Hepatic stellate cell (primary cell): Measurements from ENCODE around the gene GIN1.
A peak's percentile ranks its signal among the peaks of the same experiment; 100 is the strongest.
"Not testable (repeated sequence)": the region's sequence is repeated elsewhere in the genome, so short reads cannot be mapped to it uniquely, and the experiment has no call there.

ENCODE experiments used
- DNase-seq: peaks from one replicate; pipeline ENCODE4 v3.0.0; 2011; ENCODE audit warnings: low spot score

The GIN1 gene

DNA sequence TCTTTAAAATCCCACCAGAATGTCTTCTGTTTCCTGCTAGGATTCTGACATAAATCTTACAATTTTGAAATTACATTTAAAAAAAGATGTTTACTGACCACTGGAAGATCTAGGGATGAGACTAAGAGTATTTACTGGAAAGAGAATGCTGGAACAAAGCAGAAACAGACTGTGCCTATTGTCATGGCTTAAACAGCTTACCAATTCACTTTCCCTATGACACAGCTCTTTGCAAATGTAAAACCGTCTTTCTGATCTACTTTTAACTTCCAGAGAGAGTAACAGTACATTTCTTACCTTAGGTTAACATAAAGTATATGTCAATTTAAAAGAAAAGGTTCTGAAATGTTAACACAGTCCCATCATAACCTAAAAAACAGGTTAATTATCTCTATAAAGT is 10.7 kb downstream of the GIN1 start:
- no peak for DNase-seq

DNA sequence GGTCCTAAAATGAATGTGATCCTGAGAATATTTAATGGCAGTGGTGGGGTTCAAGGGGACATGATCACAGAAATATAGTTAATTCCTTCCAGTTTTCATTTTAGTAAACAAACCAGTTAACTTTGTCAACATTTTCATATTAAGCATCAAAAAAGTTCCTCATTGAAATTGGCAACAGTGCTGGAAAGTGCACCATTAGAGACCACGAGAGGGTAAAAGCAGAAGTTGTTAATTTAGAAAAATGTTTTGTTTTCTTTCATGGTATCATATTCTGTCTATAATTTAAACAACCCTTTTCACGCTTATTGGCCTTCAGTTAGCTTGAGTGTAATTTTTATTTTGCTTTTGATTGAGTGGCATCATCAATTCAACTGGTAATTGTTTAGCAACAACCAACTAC is 11.9 kb downstream of the GIN1 start:
- DNase-seq = no peak

DNA sequence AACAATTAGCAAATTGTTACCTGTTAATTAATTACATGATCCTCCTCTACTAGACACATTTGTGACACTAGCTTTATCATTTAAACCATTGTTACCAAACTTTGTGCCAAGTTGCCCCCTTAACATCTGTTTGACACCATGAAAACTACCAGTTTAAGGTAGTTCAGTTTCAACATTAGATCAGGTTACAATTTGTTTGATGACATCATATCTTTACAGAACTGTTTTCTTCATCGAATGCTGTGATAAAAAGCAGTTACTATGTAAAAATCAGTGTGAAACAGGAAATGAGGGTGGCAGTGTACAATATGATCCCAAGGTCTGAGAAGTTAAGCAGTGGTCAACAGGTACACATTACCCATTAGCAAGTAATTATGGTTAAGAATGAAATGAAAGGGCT is 17.7 kb downstream of the GIN1 start:
- DNase-seq = no peak

DNA sequence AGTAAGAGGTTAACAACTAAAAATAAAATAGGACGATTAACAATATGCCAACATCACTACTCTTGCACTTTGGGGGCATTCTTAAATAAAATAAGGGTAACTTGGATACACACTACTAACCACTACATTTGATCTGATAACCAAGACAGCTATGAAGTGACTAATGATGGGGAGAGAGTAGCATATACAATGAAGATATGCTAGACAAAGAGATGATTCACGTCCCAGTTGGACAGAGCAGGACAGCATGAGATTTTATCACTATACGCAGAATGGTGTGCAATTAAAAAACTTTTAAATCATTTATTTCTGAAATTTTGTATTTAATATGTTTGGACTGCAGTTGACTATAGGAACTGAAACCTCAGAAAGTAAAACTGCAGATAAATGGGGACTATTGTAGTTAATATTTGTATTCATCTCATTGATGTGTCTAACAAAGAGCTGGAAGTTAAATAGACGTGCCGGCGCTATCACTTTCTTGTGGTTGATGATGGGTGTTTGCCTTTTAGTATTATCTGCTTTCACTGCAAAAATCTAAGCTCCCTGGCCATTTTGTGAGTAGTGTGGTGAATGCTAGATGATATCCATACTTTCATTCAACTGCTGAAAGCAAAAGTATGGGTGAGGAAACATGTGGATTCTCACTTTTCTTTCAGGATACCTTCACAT is 18.7 kb downstream of the GIN1 start:
- no peak for DNase-seq

DNA sequence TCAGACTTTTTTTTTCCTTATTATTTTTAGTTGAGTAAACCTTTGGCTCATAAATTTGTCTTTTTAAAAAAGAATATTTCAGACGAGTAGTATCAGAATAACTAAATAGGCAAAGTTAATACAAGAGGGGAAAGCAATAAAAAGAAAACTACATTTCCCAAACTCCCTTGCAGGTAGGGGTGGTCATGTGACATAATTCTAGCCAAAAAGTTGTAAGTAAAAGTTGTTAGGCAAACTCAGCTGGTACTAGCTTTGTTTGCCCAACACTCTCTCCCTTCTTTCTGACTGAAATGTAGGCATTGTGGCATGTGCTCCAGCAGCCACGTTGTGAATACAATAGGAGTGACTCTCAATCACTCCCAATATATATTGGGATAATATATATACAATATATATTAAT is 20.9 kb downstream of the GIN1 start:
- DNase-seq = no peak

DNA sequence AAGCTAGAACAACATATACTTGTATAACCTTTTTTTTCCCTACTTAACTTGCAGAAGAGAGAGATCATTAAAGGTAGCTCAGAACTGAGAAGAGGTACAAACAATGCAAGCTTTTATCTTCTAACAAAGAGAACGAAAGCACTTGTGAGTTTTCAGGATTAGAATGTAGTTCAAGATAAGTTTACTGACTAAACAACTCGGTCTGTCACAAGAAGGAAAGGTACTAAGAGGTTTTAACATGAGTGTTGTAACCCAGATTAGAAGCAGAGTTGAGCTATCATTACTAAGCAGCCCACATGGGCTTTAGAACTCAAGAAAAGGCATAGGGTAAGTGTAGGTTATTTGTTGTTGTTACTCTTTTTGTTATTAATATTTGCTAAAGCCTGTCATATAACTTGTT is 25.2 kb downstream of the GIN1 start:
- no peak for DNase-seq

DNA sequence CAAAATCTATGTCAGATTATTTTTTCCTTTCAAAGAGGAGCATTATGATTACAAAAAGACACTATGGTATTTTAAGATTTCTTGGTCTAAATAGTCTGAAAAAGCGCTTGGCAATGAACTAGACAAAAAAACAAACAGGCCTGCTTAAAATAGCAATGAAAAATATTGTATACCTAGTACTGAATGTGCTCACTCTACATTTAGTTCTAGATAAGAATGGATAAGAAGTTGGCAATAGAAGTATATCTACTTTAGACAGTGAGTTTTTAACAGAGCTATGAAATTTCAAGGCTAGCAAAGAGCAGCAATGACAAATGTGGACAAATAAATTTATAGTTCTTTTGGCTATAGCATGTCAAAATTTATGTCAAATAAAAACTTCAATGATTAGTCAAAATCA is 26.2 kb downstream of the GIN1 start:
- DNase-seq = no peak

DNA sequence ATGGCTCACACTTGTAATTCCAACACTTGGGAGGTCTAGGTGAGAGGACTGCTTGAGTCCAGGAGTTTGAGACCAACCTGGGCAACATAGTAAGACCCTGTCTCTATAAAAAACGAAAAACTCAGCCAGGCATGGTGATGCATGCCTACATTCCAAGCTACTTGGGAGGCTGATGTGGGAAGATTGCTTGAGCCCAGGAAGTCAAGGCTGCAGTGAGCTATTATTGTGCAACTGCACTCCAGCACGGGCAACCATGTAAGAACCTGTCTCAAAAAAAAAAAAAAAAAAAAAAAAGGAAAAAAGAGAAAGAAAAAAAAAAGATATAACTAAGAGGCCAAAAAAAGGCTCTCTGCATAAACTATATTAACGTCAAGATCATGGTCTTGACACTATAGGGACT is 27.3 kb downstream of the GIN1 start:
- DNase-seq = no peak

DNA sequence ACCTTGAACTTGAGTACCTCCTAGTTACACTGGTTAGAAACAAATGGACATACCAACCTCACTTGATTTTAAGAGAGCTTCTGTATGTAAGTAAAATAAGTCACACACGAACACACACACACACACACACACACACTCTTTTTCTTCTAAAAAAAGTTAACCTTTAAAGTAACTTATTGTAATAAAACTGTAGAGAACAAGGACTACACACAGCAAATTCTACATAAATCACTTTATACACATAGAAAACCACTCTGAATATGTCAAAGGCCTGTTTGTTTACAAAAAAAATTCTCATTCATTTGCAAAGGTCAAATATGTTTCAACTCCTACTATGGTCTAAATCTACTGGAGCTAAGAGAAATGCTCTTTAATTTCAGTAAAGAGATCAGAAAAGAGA is 29.1 kb downstream of the GIN1 start:
- no peak for DNase-seq

DNA sequence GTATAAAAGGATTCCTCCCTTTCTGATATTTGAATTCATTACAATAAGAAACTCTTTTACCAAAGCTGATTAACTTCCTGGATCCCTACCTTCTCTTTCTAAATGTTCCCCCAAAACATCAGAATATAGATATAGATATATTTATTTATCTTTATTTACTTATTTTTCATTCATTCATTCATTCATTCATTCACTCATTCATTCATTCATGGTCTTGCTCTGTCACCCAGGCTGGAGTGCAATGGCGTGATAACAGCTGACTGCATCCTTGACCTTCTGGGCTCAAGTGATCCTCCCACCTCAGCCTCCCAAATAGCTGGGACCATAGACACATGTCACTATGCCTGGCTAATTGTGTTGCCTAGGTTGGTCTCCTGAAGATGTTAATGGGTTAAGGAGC is 30.7 kb downstream of the GIN1 start:
- DNase-seq = no peak

DNA sequence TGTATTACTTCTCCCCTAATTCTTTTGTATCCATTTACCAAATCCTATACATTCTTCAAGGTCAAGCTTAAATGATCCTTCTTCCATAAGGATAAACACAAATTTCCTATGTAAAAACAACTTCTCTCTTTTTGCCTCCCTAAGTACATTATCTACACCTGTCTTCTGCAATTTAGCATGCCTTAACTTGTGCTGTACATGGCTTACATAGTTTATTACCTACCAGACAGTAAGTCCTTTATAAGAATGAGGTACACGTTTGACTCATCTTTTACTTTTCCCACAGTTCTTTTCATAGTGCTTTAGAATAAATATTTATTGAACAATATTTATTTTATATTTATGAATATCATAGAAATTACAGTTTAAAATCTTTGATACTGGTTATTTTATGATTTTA is 33.4 kb downstream of the GIN1 start:
- DNase-seq = no peak

DNA sequence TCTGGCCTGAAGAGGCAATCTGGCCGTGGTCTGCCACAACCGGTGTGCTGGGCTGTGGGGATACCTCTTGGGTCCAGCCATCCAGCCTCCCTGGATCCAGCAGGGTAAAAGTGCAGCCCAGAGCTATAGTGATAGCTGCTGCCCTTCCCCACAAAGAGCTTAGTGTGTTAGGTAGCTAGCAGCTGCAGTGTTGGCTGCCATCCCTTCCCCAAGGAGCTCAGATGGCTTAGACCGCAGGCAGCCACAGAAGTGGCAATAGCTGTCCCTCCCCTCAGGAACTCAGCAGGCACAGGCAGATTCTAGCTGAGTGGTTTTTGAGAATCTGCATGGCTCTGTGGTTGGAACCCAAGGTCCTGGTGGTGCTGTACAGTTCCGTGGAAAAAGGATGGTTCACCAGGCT is 40.1 kb downstream of the GIN1 start:
- no peak for DNase-seq

DNA sequence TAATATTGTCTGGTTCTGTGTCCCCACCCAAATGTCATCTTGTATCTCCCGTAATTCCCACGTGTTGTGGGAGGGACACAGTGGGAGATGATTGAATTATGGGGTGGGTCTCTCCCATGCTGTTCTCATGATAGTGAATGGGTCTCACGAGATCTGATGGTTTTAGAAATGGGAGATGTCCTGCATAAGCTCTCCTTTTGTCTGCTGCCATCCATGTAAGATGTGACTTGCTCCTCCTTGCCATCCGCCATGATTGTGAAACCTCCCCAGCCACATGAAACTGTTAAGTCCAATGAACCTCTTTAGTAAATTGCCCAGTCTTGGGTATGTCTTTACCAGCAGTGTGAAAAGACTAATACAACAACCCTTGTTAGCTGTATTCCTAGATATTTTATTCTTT is 44.5 kb downstream of the GIN1 start:
- no peak for DNase-seq

DNA sequence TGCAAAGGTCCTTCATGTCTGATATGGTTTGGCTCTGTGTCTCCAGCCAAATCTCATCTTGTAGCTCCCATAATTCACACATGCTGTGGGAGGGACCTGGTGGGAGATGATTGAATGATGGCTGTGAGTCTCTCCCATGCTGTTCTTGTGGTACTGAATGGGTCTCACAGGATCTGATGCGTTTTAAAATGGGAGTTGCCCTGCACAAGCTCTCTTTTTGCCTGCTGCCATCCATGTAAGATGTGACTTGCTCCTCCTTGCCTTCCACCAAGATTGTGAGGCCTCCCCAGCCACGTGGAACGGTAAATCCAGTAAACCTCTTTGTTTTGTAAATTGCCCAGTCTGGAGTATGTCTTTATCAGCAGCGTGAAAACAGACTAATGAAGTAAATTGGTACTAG is 46.4 kb downstream of the GIN1 start:
- DNase-seq = not testable (repeated sequence)

DNA sequence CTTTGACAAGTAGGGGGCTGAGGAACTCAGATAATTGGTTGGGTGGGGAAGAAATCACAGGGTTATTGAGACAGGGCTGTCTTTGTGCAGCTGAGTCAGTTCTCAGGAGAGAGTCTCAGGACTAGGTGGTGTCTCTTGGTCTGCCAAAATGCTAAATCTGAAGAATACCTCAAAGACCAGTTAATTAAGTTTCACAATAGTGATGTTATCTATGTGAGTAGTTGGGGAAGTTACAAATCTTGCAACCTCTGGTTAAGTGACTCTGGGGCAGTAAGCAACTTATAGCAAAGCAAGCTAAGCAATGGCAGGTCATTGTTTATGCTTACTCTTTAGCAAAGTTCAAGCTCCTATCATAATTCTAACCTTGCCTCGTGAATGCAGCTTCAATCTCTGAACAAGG is 53.6 kb downstream of the GIN1 start:
- DNase-seq = no peak

DNA sequence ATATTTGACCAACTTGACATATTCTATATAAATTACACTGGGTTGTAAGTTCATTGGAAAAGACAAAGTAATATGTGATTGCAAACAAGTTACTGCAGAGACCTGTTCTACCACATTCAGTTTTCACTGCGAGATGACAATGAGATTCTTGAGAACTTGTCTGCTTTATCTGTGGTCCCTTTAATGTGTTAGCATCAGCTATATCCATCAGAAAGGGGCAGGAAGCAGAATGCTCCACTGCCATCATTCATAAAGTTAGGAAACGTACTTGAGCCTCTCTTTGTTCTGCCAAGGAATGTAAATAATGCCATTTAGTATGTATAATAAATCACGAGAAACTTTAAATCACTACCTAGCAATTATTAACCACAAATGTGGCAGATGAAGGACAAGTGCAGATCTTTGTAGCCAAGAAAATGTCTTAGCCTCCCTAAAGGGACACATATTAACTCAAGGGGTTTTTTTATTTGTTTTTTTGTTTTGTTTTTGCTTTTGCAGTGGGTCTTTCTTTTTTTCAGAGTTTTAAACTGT is 59.4 kb downstream of the GIN1 start:
- DNase-seq = no peak

DNA sequence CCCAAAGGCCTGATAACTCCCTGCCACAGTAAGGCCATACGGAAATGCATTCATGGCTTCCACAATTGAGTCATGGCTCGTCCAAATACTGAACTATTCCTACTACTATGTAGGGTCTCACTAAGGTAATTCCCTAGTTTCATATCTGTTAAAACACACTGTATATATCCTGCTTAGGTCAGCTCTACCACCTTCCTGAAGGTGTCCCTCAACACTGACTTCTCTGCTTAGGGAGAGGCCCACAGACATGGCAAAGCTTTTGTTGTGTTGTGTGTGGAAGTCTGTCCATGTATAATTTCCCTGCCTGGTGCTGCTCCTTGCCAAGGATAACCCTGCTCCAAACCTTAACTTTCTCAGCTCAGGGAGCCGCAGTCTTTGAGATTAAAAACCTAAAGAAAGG is 60.4 kb downstream of the GIN1 start:
- DNase-seq = no peak

DNA sequence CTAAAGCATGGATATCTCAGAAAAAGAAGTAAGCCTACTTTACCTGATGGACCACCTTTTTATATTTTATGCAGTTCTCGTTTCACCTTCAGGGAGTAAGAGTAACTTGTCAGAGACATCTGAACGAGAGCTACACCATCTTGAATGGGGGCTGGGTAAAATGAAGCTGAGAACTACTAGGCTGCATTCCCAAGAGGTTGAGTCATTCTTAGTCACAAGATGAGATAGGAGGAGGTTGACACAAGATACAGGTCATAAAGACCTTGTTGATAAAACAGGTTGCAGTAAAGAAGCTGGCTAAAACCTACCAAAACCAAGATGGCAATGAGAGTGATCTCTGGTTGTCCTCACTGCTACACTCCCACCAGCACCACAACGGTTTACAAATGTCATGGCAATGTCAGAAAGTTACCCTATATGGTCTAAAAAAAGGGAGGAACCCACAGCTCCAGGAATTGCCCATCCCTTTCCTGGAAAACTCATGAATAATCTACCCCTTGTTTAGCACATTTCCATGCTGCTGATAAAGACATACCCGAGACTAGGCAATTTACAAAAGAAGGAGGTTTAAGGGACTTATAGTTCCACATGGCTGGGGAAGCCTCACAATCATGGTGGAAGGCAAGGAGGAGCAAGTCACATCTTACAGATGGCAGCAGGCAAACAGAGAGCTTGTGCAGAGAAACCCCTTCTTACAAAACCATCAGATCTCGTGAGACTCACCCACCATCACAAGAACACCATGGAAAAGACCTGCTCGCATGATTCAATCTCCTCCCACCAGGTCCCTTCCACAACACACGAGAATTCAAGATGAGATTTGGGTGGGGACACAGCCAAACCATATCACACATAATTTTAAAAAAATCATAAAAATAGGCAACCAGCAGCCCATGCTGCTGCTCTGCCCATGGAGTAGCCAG is 62.5 kb downstream of the GIN1 start:
- no peak for DNase-seq

DNA sequence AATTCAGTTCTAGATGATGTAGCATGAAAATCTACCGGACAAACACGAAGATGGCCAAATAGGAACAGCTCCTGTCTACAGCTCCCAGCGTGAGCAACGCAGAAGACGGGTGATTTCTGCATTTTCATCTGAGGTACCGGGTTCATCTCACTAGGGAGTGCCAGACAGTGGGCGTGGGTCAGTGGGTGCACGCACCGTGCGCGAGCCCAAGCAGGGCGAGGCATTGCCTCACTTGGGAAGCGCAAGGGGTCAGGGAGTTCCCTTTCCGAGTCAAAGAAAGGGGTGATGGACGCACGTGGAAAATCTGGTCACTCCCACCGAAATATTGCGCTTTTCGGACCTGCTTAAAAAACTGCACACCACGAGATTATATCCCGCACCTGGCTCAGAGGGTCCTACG is 73.2 kb downstream of the GIN1 start:
- DNase-seq = not testable (repeated sequence)

DNA sequence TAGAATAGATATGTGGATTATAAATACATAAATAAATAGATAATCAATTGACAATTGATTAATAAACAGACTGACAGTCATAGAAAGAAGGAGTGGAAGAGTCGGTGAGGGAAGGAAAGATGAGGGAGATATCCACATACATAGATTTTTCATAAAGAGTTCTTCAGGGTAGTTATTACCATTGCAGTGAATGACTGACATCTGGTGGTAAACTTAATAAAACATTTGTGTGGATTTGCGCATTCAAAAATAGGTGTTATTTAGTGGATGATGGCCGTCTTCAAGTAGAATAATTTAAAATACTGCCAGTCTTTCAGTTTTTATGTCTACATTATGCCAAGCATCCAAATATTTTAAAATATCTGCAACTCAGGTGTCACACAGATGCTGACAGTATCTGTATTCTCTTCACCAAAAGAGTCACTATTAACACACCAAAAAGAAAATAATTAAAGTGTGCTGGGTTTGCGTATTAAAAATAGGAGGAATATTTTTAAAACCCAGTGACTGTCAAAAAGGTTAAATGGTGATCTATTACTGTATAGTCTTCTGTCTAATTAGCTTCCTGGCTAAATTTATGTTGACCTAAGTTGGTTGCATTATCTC is 78.8 kb downstream of the GIN1 start:
- peak; percentile 9 for DNase-seq

DNA sequence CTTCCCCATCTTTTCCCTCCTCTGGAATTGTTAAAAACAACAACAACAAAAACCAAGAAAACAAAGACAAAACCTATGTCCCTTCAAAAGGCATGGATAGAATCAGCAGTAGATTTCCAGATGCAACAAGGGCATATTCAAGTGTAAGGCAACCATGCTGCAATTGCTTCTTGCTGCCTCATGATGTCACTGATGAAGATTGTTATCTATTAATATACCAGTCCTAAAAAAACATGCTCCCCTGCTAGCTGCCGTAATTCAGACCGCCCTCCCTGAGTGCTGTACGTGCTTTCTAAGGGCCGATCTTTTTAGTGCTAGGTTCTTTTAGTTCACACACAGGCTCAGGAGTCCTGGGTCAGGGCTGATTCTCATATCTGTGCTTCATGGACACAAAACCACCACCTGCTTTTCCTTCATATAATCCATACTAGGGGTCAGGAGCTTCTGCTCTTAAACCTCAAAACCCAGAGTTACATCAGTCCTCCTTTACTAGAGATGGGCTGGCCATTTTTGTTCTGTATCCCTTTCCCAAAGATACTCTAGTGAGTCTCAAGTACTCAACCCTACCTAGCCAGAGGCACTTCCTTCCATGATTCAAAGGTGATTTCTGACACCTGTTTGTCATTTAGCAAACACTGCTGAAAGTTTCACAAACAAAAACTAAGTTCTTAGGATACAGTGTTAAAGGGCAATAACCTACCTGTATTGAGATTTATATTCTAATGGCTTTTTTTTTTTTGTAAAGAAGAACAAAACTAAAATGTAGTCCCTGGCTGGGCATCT is 82.1 kb downstream of the GIN1 start:
- no peak for DNase-seq

DNA sequence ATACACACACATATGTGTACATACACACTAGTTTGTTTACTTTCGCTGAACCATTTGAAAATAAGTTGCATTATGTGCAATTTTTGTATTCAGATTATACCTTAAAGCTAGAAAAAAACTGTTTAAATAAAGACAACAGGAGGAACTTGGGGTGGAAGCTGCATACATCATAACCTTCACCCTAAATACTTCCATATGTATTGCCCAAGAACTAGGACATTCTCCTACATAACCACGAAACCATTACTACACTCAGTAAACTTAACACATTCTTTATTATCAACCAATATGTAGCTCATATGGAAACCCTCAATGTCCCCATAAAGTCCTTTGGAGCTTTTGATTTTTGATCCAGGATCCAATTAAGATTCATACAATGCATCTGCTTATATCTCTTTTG is 83.3 kb downstream of the GIN1 start:
- DNase-seq = no peak
